ENCODE measurements around the gene LRRC7. TPM values are rescaled to one million over a fixed set of nuclear protein-coding genes. Genes with fewer than 3 reads are reported as not detected.
A peak's percentile ranks its signal among the peaks of the same experiment; 100 is the strongest.

Gene LRRC7
- total and polyA plus RNA-seq, 4 experiments from 2014 or later: not detected

DNA sequence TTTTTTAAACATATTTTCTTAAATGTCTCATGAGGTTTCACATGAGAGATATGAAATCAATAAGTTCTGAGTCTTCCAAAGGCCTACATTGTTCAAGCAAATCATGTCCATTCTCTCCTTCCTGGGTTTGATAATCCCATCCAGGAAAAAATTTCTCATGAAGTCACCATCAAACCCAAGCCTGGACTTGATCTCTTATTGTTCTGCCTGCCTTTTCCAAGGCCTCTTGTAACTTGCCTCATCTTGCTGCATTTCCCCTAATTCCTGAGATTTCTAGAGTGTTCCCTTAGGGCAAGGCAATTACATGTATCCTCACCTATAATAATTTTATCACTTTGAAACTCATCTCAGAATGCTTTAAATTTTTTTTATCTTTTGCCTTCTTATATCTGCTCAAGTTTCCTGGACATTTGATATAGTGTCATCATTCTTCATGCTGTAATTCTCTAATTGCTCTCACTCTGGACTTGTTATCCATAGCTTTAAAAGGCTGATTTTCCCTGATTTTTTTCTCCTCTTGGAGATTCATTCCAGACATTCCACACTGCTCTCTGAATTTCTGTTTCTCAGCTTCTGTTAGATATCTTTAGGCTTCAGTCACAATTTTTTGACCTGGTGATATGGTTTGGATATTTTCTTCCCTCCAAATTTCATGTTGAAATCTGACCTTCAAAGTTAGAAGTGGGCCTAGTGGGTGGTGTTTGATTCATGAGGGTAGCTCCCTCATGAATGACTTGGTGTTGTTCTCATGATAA is 126.4 kb downstream of the LRRC7 start:
- Mint-ChIP-seq H3K9me3 (peaks cover 2 to 31% (median 11%) of the 10 kb centered on the region in 8 donors), H3K4me3 (no peak overlapping the region), H3K4me1 (no peaks in the 10 kb centered on the region), H3K27me3 (no peaks in the 10 kb centered on the region), H3K27ac (peak overlapping the region in 1 of 7 donors; percentile 64), H3K36me3 (no peaks in the 10 kb centered on the region)
- Histone ChIP-seq H3K9me3 (ENCODE audit: control insufficient read depth in 1 of 2, low read length in 2 of 2) (no peaks in the 10 kb centered on the region), H3K27me3 (ENCODE audit: insufficient read depth, low read length) (no peaks in the 10 kb centered on the region), H3K4me1 (ENCODE audit: insufficient read depth, low read length) (no peaks in the 10 kb centered on the region), H3K4me3 (ENCODE audit: low read length in 2 of 2) (no peak overlapping the region), H3K27ac (ENCODE audit: low read depth, low read length) (no peak overlapping the region), H3K36me3 (ENCODE audit: insufficient read depth, low read length) (no peaks in the 10 kb centered on the region)
- POLR2A ChIA-PET (ENCODE audit: partially characterized antibody): no interaction called here
- CTCF ChIA-PET (ENCODE audit: partially characterized antibody): no interaction called here
- no peak for DNase-seq
- intact Hi-C loops (cut with micrococcal nuclease): no loop called here

DNA sequence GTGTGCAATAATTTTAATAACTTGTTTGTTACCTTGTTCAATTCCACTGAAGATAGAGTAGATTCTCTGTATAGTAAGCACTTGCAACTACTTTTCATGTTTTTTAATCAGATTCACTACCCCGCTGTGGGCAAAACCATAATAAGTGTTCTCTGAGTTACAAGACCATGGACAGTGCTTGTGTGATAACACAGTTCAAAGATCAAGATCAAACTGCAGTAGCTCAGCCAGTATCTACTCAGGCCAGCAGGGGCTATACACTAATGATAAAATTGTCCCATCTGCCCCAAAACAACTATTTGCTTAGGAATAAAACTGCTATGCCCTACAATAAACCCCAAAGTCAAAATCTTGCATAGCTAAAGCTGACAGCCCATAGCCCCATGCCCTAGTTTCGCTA is 129.6 kb downstream of the LRRC7 start:
- no peak overlapping the region for H3K4me3 Mint-ChIP-seq
- CTCF ChIA-PET (ENCODE audit: partially characterized antibody): no interaction called here

DNA sequence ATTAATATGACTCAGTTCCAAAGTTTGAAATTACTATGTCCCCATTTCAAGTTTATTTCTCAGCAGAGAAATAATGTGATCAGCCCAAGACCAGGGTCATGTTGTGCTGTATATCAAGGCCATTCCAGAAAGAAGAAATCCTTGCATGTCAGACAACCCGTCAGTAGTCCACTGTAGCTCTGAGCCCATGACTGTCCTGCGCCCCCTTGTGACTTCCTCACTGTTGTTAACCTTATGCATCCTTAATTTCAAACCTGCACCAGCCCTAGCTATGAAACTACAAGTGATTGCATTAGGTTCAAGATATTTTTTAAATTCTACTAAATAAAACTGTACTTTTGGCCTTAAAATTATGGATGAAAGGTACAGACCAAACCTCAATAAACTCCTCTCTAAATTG is 133.0 kb downstream of the LRRC7 start:
- Mint-ChIP-seq H3K27ac (no peak overlapping the region), H3K4me3 (no peak overlapping the region), H3K9me3 (peaks cover 0 to 23% (median 9%) of the 10 kb centered on the region in 8 donors), H3K4me1 (no peaks in the 10 kb centered on the region), H3K36me3 (no peaks in the 10 kb centered on the region), H3K27me3 (no peaks in the 10 kb centered on the region)
- Histone ChIP-seq H3K4me1 (ENCODE audit: insufficient read depth, low read length) (no peaks in the 10 kb centered on the region), H3K9me3 (ENCODE audit: control insufficient read depth in 1 of 2, low read length in 2 of 2) (no peaks in the 10 kb centered on the region), H3K36me3 (ENCODE audit: insufficient read depth, low read length) (no peaks in the 10 kb centered on the region), H3K27me3 (ENCODE audit: insufficient read depth, low read length) (no peaks in the 10 kb centered on the region), H3K4me3 (ENCODE audit: low read length in 2 of 2) (no peak overlapping the region), H3K27ac (ENCODE audit: low read depth, low read length) (no peak overlapping the region)
- DNase-seq: no peak
- POLR2A ChIA-PET (ENCODE audit: partially characterized antibody): no interaction called here
- intact Hi-C loops (cut with micrococcal nuclease): no loop called here
- CTCF ChIA-PET (ENCODE audit: partially characterized antibody): no interaction called here

More for the DNA sequence above, 129.6 kb downstream of the LRRC7 start:
- POLR2A ChIA-PET (ENCODE audit: partially characterized antibody): no interaction called here
- Mint-ChIP-seq H3K4me1 (no peaks in the 10 kb centered on the region), H3K27ac (no peak overlapping the region), H3K36me3 (no peaks in the 10 kb centered on the region), H3K27me3 (no peaks in the 10 kb centered on the region), H3K9me3 (peaks cover 3 to 31% (median 17%) of the 10 kb centered on the region in 8 donors)
- no peak overlapping the region for H3K4me3 ChIP-seq (ENCODE audit: low read length in 2 of 2)
- no peak overlapping the region for H3K27ac ChIP-seq (ENCODE audit: low read depth, low read length)
- no peaks in the 10 kb centered on the region for H3K9me3 ChIP-seq (ENCODE audit: control insufficient read depth in 1 of 2, low read length in 2 of 2)
- no peaks in the 10 kb centered on the region for H3K36me3 ChIP-seq (ENCODE audit: insufficient read depth, low read length)
- intact Hi-C loops (cut with micrococcal nuclease): no loop called here
- H3K4me1 ChIP-seq (ENCODE audit: insufficient read depth, low read length): no peaks in the 10 kb centered on the region
- H3K27me3 ChIP-seq (ENCODE audit: insufficient read depth, low read length): no peaks in the 10 kb centered on the region
- DNase-seq: no peak

DNA sequence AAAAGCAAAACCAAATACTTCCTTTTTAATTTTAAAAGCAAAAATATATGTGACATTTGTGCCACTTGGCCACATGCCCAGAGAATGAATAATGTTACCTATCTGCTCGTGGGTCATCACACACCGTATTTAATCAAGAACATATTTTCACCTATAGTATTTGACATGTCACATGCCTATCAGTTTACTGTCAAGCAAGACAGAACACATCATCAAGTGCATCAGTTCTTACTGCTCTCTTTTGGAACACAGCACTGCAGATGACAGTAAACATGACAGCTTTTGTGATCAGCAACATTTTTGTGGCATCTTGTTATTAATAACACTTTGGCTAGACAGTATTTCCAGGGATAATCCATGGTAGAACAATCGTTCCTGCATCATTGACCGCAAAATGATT is 134.4 kb downstream of the LRRC7 start:
- Histone ChIP-seq H3K36me3 (ENCODE audit: insufficient read depth, low read length) (no peaks in the 10 kb centered on the region), H3K4me1 (ENCODE audit: insufficient read depth, low read length) (no peaks in the 10 kb centered on the region), H3K27ac (ENCODE audit: low read depth, low read length) (no peak overlapping the region), H3K9me3 (ENCODE audit: control insufficient read depth in 1 of 2, low read length in 2 of 2) (no peaks in the 10 kb centered on the region), H3K4me3 (ENCODE audit: low read length in 2 of 2) (no peak overlapping the region), H3K27me3 (ENCODE audit: insufficient read depth, low read length) (no peaks in the 10 kb centered on the region)
- H3K4me3 Mint-ChIP-seq: no peak overlapping the region
- H3K9me3 Mint-ChIP-seq: peaks cover 0 to 17% (median 8%) of the 10 kb centered on the region in 8 donors
- no peaks in the 10 kb centered on the region for H3K36me3 Mint-ChIP-seq
- POLR2A ChIA-PET (ENCODE audit: partially characterized antibody): no interaction called here
- no peak for DNase-seq
- CTCF ChIA-PET (ENCODE audit: partially characterized antibody): no interaction called here
- no peak overlapping the region for H3K27ac Mint-ChIP-seq
- intact Hi-C loops (cut with micrococcal nuclease): no loop called here
- no peaks in the 10 kb centered on the region for H3K4me1 Mint-ChIP-seq
- H3K27me3 Mint-ChIP-seq: no peaks in the 10 kb centered on the region

DNA sequence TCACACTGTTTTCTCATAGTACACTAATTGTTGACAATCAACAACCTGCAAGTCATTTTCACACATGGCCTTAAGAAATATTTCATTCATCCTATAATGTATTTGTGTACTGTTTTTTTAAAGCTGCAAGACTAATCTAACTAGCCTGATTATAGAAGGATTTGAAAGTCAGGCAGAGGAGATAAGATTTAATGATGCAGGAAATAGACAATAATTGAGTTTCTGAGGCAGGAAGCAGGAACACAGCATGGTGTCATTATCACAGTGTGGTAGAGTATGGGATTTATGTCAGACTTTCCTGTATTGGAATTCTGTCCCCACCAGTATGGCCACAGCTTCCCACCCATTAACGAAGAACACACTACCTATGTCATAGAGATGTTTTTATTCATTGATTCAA is 138.8 kb downstream of the LRRC7 start:
- Mint-ChIP-seq H3K27me3 (no peaks in the 10 kb centered on the region), H3K27ac (no peak overlapping the region), H3K4me1 (no peaks in the 10 kb centered on the region), H3K9me3 (peaks cover 0 to 7% (median 2%) of the 10 kb centered on the region in 8 donors), H3K4me3 (no peak overlapping the region), H3K36me3 (no peaks in the 10 kb centered on the region)
- H3K27ac ChIP-seq (ENCODE audit: low read depth, low read length): no peak overlapping the region
- POLR2A ChIA-PET (ENCODE audit: partially characterized antibody): no interaction called here
- no peak overlapping the region for H3K4me3 ChIP-seq (ENCODE audit: low read length in 2 of 2)
- H3K4me1 ChIP-seq (ENCODE audit: insufficient read depth, low read length): no peaks in the 10 kb centered on the region
- no peak for DNase-seq
- H3K27me3 ChIP-seq (ENCODE audit: insufficient read depth, low read length): no peaks in the 10 kb centered on the region
- intact Hi-C loops (cut with micrococcal nuclease): no loop called here
- no peaks in the 10 kb centered on the region for H3K36me3 ChIP-seq (ENCODE audit: insufficient read depth, low read length)
- no peaks in the 10 kb centered on the region for H3K9me3 ChIP-seq (ENCODE audit: control insufficient read depth in 1 of 2, low read length in 2 of 2)
- CTCF ChIA-PET (ENCODE audit: partially characterized antibody): no interaction called here

DNA sequence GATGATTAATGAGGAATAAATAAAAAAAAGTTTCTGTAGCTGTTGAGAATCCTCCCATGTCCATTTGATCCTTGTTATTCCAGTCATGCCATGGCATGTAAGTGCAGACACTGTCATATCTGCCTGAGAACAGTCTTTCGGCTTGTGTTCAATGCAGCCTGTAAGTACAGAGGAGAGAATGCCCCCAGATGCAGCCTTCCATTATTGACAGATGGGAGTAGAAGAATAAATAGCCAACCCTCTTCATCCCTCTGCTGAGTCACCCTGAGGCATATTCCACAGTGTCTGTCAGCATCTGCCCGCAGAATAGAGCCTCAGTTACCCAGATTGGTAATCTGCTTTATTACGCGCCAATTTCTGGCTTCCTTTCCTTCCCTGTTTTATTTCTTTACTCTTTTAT is 139.4 kb downstream of the LRRC7 start:
- no peaks in the 10 kb centered on the region for H3K36me3 Mint-ChIP-seq
- H3K27me3 ChIP-seq (ENCODE audit: insufficient read depth, low read length): no peaks in the 10 kb centered on the region
- intact Hi-C loops (cut with micrococcal nuclease): no loop called here
- H3K9me3 Mint-ChIP-seq: peaks cover 0 to 7% (median 2%) of the 10 kb centered on the region in 8 donors
- POLR2A ChIA-PET (ENCODE audit: partially characterized antibody): no interaction called here
- no peak for DNase-seq
- no peak overlapping the region for H3K4me3 Mint-ChIP-seq
- no peaks in the 10 kb centered on the region for H3K36me3 ChIP-seq (ENCODE audit: insufficient read depth, low read length)
- no peak overlapping the region for H3K27ac Mint-ChIP-seq
- H3K9me3 ChIP-seq (ENCODE audit: control insufficient read depth in 1 of 2, low read length in 2 of 2): no peaks in the 10 kb centered on the region
- no peak overlapping the region for H3K27ac ChIP-seq (ENCODE audit: low read depth, low read length)
- CTCF ChIA-PET (ENCODE audit: partially characterized antibody): no interaction called here
- no peaks in the 10 kb centered on the region for H3K4me1 Mint-ChIP-seq
- H3K4me1 ChIP-seq (ENCODE audit: insufficient read depth, low read length): no peaks in the 10 kb centered on the region
- H3K4me3 ChIP-seq (ENCODE audit: low read length in 2 of 2): no peak overlapping the region
- no peaks in the 10 kb centered on the region for H3K27me3 Mint-ChIP-seq

DNA sequence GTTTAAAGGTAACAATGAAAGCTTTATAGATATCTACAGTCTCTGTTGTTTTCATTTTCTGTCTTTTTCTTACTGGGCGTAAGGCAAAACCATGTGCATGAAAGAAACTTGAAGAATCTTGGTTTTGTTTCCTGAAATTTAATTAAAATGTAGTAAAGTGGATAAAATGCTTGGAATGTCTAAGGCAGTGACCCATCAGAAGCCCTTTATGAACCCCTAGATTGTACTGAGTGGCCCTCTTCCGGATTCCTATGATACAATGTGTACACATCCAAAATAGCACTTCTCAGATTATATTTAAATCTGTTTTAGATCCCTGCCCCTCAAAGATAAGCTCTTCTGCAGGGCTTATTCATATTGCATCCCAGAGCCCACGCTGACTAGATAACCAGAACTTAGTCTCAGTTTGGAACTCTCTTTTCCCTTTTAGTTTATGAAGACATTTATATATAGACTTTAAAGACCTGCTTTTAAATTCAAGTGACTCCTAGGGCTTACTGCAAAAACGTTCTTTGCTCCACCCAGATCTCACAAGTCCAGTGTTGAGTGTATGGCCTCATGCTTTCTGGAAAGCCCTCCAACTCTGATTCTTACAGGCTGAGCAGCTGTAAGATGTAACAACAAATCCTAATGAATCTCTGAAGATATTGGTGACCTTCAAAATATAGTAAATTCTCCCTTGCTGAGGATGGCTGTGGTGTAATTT is 142.9 kb downstream of the LRRC7 start:
- H3K9me3 ChIP-seq (ENCODE audit: control insufficient read depth in 1 of 2, low read length in 2 of 2): no peaks in the 10 kb centered on the region
- H3K4me1 Mint-ChIP-seq: no peaks in the 10 kb centered on the region
- no peaks in the 10 kb centered on the region for H3K27me3 Mint-ChIP-seq
- H3K36me3 ChIP-seq (ENCODE audit: insufficient read depth, low read length): no peaks in the 10 kb centered on the region
- H3K4me3 Mint-ChIP-seq: no peak overlapping the region
- H3K27me3 ChIP-seq (ENCODE audit: insufficient read depth, low read length): no peaks in the 10 kb centered on the region
- no peak overlapping the region for H3K27ac Mint-ChIP-seq
- DNase-seq: no peak
- POLR2A ChIA-PET (ENCODE audit: partially characterized antibody): no interaction called here
- H3K4me1 ChIP-seq (ENCODE audit: insufficient read depth, low read length): no peaks in the 10 kb centered on the region
- intact Hi-C loops (cut with micrococcal nuclease): no loop called here
- CTCF ChIA-PET (ENCODE audit: partially characterized antibody): no interaction called here
- H3K9me3 Mint-ChIP-seq: peaks cover 0 to 9% (median under 1%) of the 10 kb centered on the region in 8 donors
- no peaks in the 10 kb centered on the region for H3K36me3 Mint-ChIP-seq
- H3K4me3 ChIP-seq (ENCODE audit: low read length in 2 of 2): no peak overlapping the region
- H3K27ac ChIP-seq (ENCODE audit: low read depth, low read length): no peak overlapping the region

All from CD4-positive, alpha-beta memory T cell (primary cell).